ENCODE data around the gene SIGLEC9.
"Not testable (repeated sequence)": the region's sequence is repeated elsewhere in the genome, so short reads cannot be mapped to it uniquely, and the experiment has no call there.

The SIGLEC9 gene

DNA sequence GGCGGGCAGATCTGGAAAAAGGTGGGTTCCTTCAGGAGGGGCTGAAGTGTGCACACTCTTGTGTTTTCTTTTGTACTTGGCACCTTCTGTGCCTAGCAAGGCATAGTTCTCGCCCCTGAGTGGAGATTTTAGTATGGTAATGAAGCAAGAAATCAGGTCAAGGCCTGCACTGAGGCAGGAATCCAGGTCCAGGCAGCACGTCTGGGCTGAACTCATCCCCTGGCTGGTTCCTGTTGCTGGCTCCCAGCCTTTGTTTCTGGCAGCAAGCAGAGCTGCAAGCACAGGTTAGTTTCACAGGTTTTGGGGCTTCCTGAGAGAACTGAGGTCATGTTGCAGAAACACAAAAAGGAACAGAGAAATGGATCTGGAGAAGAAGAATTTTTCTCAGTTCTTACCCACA lies 38.6 kb downstream of the SIGLEC9 start:
- Histone ChIP-seq H3K27ac (ENCODE audit: low read depth, low read length) (no peak overlapping the region), H3K36me3 (ENCODE audit: control insufficient read depth, insufficient read depth, low read length) (no peaks in the 10 kb centered on the region), H3K4me3 (ENCODE audit: low read depth, low read length) (no peak overlapping the region), H3K9ac (ENCODE audit: low read length) (no peak overlapping the region), H3K27me3 (ENCODE audit: control insufficient read depth, insufficient read depth, low read length) (peaks cover 7% of the 10 kb centered on the region; the same call in 1 of the 2 replicates), H3K4me1 (ENCODE audit: control insufficient read depth, insufficient read depth, low read length) (peaks cover 3% of the 10 kb centered on the region; the same call in 1 of the 2 replicates), H3K9me3 (ENCODE audit: control insufficient read depth, insufficient read depth, low read depth, low read length) (no peaks in the 10 kb centered on the region)

DNA sequence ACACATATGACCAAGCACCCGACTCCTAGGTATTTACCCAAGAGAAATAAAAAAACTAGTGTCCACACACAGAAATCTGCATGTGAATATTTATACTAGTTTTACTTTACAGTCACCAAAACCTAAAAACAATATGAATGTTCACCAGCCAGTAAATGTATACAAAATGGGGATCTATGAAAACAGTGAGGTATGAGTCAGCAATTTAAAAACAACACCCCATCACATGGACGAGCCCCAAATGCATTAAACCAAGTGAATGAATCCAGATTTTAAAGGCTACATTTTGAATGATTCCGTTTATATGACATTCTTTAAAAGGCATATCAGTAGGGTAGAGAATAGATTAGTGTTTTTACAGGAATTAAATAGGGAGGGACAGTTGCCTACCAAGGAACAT lies 39.5 kb downstream of the SIGLEC9 start:
- no peaks in the 10 kb centered on the region for H3K4me1 ChIP-seq (ENCODE audit: control insufficient read depth, insufficient read depth, low read length)
- no peaks in the 10 kb centered on the region for H3K36me3 ChIP-seq (ENCODE audit: control insufficient read depth, insufficient read depth, low read length)
- no peak overlapping the region for H3K27ac ChIP-seq (ENCODE audit: low read depth, low read length)
- no peaks in the 10 kb centered on the region for H3K9me3 ChIP-seq (ENCODE audit: control insufficient read depth, insufficient read depth, low read depth, low read length)
- no peak overlapping the region for H3K9ac ChIP-seq (ENCODE audit: low read length)
- peaks cover 7% of the 10 kb centered on the region; the same call in 1 of the 2 replicates for H3K27me3 ChIP-seq (ENCODE audit: control insufficient read depth, insufficient read depth, low read length)
- H3K4me3 ChIP-seq (ENCODE audit: low read depth, low read length) = no peak overlapping the region

DNA sequence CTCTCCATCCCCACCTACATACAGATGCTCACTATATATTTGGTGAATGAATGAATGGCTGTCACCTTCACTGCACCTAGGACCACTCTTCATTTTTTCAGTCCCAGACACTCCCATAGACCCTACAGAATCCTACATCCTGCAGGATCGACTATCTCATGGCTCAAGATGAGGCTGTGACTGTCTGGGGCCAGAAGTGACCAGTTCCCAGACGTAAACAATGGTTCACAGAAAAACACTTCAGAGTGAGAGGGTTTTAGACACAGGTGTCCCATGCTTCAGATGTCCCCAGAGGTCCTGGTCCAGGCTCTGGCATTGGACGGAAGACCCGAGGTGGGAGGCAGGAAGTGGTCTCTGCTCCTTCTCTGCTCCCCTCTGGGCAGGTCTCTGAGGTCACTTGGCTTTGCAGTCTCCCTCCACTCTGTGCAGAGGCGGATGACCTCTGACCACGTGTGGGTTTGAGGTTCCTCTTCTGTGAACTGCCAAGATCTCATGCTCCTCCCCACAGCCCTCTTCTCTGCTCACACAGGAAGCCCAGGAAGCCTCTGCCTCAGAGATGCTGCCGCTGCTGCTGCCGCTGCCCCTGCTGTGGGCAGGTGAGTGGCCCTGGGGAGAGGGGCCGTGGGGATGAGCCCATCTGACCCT lies 42.3 kb downstream of the SIGLEC9 start:
- no peak overlapping the region for H3K27ac ChIP-seq (ENCODE audit: low read depth, low read length)
- H3K9me3 ChIP-seq (ENCODE audit: control insufficient read depth, insufficient read depth, low read depth, low read length) = no peaks in the 10 kb centered on the region
- H3K4me3 ChIP-seq (ENCODE audit: low read depth, low read length) = no peak overlapping the region
- no peaks in the 10 kb centered on the region for H3K4me1 ChIP-seq (ENCODE audit: control insufficient read depth, insufficient read depth, low read length)
- no peak overlapping the region for H3K9ac ChIP-seq (ENCODE audit: low read length)
- peaks cover 15% of the 10 kb centered on the region; the same call in 1 of the 2 replicates for H3K27me3 ChIP-seq (ENCODE audit: control insufficient read depth, insufficient read depth, low read length)
- H3K36me3 ChIP-seq (ENCODE audit: control insufficient read depth, insufficient read depth, low read length) = no peaks in the 10 kb centered on the region

DNA sequence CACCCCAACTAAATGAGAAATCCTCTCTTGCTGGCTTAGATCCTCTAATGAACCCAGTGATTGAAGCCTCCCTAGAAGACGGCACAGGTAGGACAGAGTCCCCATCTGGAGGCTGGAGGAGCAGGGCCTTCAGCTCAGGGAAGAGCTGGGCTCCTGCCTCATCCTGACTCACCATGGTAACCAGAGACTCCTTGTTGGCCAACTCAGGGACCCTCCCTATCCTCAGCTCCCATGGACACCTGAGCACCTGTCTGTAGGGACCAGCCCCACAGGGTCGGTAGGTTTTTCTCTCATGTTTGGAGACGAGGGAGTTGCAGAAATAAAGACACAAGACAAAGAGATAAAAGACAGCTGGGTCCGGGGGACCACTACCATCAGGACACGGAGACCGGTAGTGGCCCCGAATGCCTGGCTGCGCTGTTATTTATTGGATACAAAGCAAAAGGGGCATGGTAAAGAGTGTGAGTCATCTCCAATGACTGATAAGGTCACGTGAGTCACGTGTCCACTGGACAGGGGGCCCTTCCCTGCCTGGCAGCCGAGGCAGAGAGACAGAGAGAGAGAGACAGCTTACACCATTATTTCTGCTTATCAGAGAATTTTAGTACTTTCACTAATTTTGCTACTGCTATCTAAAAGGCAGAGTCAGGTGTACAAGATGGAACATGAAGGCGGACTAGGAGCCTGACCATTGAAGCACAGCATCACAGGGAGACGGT lies 44.0 kb downstream of the SIGLEC9 start:
- no peak overlapping the region for H3K9ac ChIP-seq (ENCODE audit: low read length)
- H3K4me3 ChIP-seq (ENCODE audit: low read depth, low read length) = no peak overlapping the region
- H3K9me3 ChIP-seq (ENCODE audit: control insufficient read depth, insufficient read depth, low read depth, low read length) = no peaks in the 10 kb centered on the region
- H3K27me3 ChIP-seq (ENCODE audit: control insufficient read depth, insufficient read depth, low read length) = peaks cover 18% of the 10 kb centered on the region; the same call in 1 of the 2 replicates
- H3K4me1 ChIP-seq (ENCODE audit: control insufficient read depth, insufficient read depth, low read length) = no peaks in the 10 kb centered on the region
- no peak overlapping the region for H3K27ac ChIP-seq (ENCODE audit: low read depth, low read length)
- no peaks in the 10 kb centered on the region for H3K36me3 ChIP-seq (ENCODE audit: control insufficient read depth, insufficient read depth, low read length)

DNA sequence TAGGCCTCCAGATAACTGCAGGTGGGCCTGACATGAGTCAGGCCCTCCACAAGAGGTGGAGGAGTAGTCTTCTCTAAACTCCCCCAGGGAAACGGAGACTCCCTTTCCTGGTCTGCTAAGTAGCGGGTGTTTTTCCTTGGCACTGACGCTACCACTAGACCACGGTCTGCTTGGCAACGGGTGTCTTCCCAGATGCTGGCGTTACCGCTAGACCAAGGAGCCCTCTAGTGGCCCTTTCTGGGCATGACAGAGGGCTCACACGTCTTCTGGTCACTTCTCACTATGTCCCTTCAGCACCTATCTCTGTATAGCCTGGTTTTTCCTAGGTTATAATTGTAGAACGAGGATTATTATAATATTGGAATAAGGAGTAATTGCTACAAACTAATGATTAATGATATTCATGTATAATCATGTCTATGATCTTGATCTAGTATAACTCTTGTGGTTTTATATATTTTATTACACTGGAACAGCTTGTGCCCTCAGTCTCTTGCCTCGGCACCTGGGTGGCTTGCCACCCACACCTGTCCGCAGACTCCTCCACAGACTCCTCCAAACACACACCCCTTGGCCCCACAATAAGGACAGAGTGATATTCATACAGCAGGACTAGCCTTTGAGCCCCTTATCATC lies 44.7 kb downstream of the SIGLEC9 start:
- peaks cover 18% of the 10 kb centered on the region; the same call in 1 of the 2 replicates for H3K27me3 ChIP-seq (ENCODE audit: control insufficient read depth, insufficient read depth, low read length)
- not testable (repeated sequence) for H3K36me3 ChIP-seq (ENCODE audit: control insufficient read depth, insufficient read depth, low read length); H3K27ac ChIP-seq (ENCODE audit: low read depth, low read length); H3K9ac ChIP-seq (ENCODE audit: low read length); H3K4me3 ChIP-seq (ENCODE audit: low read depth, low read length); H3K9me3 ChIP-seq (ENCODE audit: control insufficient read depth, insufficient read depth, low read depth, low read length); H3K4me1 ChIP-seq (ENCODE audit: control insufficient read depth, insufficient read depth, low read length)

DNA sequence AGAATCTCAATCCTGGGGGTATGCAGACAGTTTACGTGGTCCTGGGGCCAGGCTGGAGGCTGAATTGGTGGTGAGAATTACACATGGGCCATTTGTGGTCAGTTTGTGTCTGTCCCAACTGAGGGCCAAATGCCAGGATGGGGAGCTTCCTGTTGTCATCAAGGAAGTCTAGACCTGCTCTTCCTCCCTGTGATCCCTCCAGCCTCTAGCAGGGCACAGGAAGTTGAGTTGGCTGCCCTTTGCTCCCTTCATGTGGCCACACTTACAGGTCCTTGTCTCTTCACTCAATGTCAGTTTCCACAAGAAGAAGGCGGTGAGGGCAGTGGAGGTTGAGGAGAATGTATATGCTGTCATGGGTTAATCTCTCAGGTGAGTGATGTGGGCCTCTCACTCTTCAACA lies 47.5 kb downstream of the SIGLEC9 start:
- Histone ChIP-seq H3K36me3 (ENCODE audit: control insufficient read depth, insufficient read depth, low read length) (no peaks in the 10 kb centered on the region), H3K9ac (ENCODE audit: low read length) (no peak overlapping the region), H3K4me3 (ENCODE audit: low read depth, low read length) (no peak overlapping the region), H3K27ac (ENCODE audit: low read depth, low read length) (no peak overlapping the region), H3K27me3 (ENCODE audit: control insufficient read depth, insufficient read depth, low read length) (peaks cover 33% of the 10 kb centered on the region), H3K9me3 (ENCODE audit: control insufficient read depth, insufficient read depth, low read depth, low read length) (no peaks in the 10 kb centered on the region), H3K4me1 (ENCODE audit: control insufficient read depth, insufficient read depth, low read length) (no peaks in the 10 kb centered on the region)

DNA sequence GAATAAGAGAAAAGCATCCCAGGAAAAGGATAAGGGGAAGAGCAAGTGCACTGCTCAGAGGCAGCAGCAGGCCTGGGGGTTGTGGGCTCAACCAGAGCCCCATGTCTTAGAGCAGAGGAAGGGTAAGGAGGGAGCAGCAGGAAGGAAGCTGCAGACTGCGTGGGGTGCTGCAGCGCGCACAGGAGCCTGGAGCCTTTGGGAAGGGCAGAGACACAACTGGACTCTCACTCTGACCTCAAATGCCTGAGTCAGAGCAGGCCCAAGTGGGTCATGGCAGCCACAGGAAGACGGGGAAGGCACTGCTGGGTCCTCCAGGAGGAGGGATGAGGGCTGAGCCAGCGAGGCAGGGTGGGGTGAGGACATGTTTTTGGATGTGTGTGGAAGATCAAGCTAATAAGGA lies 49.0 kb downstream of the SIGLEC9 start:
- H3K9me3 ChIP-seq (ENCODE audit: control insufficient read depth, insufficient read depth, low read depth, low read length) = no peaks in the 10 kb centered on the region
- H3K9ac ChIP-seq (ENCODE audit: low read length) = no peak overlapping the region
- peaks cover 43% of the 10 kb centered on the region for H3K27me3 ChIP-seq (ENCODE audit: control insufficient read depth, insufficient read depth, low read length)

DNA sequence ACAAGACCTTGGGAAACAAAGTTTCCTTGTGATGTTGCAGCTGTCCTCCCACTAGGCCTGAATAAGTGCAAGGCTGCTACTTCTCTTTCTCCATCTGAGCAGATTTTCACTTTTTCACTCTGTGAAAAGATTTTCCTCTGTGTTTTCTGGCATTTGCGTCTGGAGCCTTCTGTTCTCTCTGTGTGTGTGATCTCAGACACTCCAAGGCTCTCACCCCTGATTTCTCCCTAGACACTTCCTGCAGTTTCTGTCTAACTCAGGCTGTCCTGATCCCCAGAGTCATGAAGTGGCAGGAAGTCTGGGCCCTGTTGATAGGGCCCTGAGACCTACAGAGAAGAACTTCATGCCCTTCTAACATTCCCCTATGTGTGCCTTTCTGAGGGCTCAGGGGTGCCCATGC lies 54.5 kb downstream of the SIGLEC9 start:
- H3K27me3 ChIP-seq (ENCODE audit: control insufficient read depth, insufficient read depth, low read length) = peaks cover 65% of the 10 kb centered on the region
- no peaks in the 10 kb centered on the region for H3K4me1 ChIP-seq (ENCODE audit: control insufficient read depth, insufficient read depth, low read length)
- H3K36me3 ChIP-seq (ENCODE audit: control insufficient read depth, insufficient read depth, low read length) = no peaks in the 10 kb centered on the region
- H3K4me3 ChIP-seq (ENCODE audit: low read depth, low read length) = no peak overlapping the region
- no peak overlapping the region for H3K27ac ChIP-seq (ENCODE audit: low read depth, low read length)
- H3K9me3 ChIP-seq (ENCODE audit: control insufficient read depth, insufficient read depth, low read depth, low read length) = 0 out of 2 replicates have a peak, but pooled peaks cover 3% of the 10 kb centered on the region
- no peak overlapping the region for H3K9ac ChIP-seq (ENCODE audit: low read length)

More for the DNA sequence above, 49.0 kb downstream of the SIGLEC9 start:
- Histone ChIP-seq H3K36me3 (ENCODE audit: control insufficient read depth, insufficient read depth, low read length) (no peaks in the 10 kb centered on the region), H3K4me1 (ENCODE audit: control insufficient read depth, insufficient read depth, low read length) (no peaks in the 10 kb centered on the region), H3K27ac (ENCODE audit: low read depth, low read length) (no peak overlapping the region), H3K4me3 (ENCODE audit: low read depth, low read length) (no peak overlapping the region)

Measured in HUES6 (cell line).